A549 (cell line): ENCODE results near the gene NTRK2. TPM values are rescaled to one million over a fixed set of nuclear protein-coding genes. Genes with fewer than 3 reads are reported as not detected.

Source experiments
- ATAC-seq, 2 experiments: fragments of 200-7000 bp in 1 of 2; fragments of >200 bp in 1 of 2; cut with Nextera tagmentation in 1 of 2; cut with Tn5 transposase in 1 of 2; 3 replicates each; pipeline versions ENCODE4 v1.8.0 to v1.9.1; 2018 to 2020; ENCODE audit warnings: mild to moderate bottlenecking in 1 of 2, moderate library complexity in 1 of 2
- CTCF ChIA-PET: fragments of 300-600 bp; sonication (Branson Sonifier 250); formaldehyde crosslinking; extraction: SDS; loops from one replicate; lab custom pipeline; 2021; ENCODE audit warnings: antibody characterized with exemption, inconsistent platforms; lab: Yijun Ruan, JAX
- POLR2A ChIA-PET: fragments of 350-600 bp; formaldehyde crosslinking; extraction: SDS; loops from one replicate; lab custom pipeline; 2021; ENCODE audit warnings: antibody characterized with exemption, inconsistent platforms; lab: Yijun Ruan, JAX
- DNase-seq, 2 experiments: peaks; one replicate each; pipeline versions ENCODE4 v3.0.0 to v3.0.0-alpha.2; 2011 to 2016; ENCODE audit warnings: low read depth in 1 of 2, low spot score in 1 of 2
- FAIRE-seq: peaks from 2 replicates; lab custom pipeline; 2011; peaks lifted over from hg19 to GRCh38; lab: Jason Lieb, UNC
- H3K27ac ChIP-seq, 2 experiments: fragments of >200 bp; sonication (Bioruptor Twin); formaldehyde crosslinking; 3 replicates each; pipeline ENCODE4 v1.5.1; 2016 to 2017
- H3K4me1 ChIP-seq: fragments of >200 bp; sonication (Bioruptor Twin); formaldehyde crosslinking; 3 replicates; pipeline ENCODE4 v1.6.1; 2016
- H3K4me2 ChIP-seq: fragments of >200 bp; sonication (Bioruptor Twin); formaldehyde crosslinking; 3 replicates; pipeline ENCODE4 v1.6.1; 2016
- H3K4me3 ChIP-seq: fragments of >200 bp; sonication (Bioruptor Twin); formaldehyde crosslinking; 3 replicates; pipeline ENCODE4 v1.5.1; 2016
- H3K9me3 ChIP-seq: fragments of >200 bp; sonication (Bioruptor Twin); formaldehyde crosslinking; 3 replicates; pipeline ENCODE4 v1.6.1; 2016
- ATOH8 ChIP-seq: fragments of 250-450 bp; sonication (Bioruptor Pico); IDR thresholded peaks from 2 replicates; pipeline ENCODE4 v1.5.0; 2020; ENCODE audit warnings: low read depth, mild to moderate bottlenecking, moderate library complexity
- CEBPB ChIP-seq, 2 experiments: fragments of >200 bp in 1 of 2; sonication (Bioruptor Twin) in 1 of 2; formaldehyde crosslinking in 1 of 2; IDR thresholded peaks; 2 replicates each; pipeline ENCODE4 v1.6.1; 2012 to 2016
- CTCF ChIP-seq: fragments of >200 bp; sonication (Bioruptor Twin); formaldehyde crosslinking; IDR thresholded peaks from 3 replicates; pipeline ENCODE4 v1.5.1; 2016
- EHMT2 ChIP-seq: fragments of 200-600 bp; sonication (generic); IDR thresholded peaks from 2 replicates; pipeline ENCODE4 v1.6.1; 2016; ENCODE audit warnings: antibody characterized with exemption, low read depth, mild to moderate bottlenecking, moderate library complexity
- EP300 ChIP-seq, 2 experiments: fragments of >200 bp; sonication (Bioruptor Twin); formaldehyde crosslinking; IDR thresholded peaks; 2 replicates in 1 of 2; 3 replicates in 1 of 2; pipeline ENCODE4 v1.6.1; 2016 to 2017
- FOSB ChIP-seq: fragments of 250-450 bp; sonication (Bioruptor Pico); IDR thresholded peaks from 2 replicates; pipeline ENCODE4 v1.5.0; 2020; ENCODE audit warnings: mild to moderate bottlenecking, moderate library complexity
- FOSL2 ChIP-seq, 2 experiments: fragments of 450-650 bp in 1 of 2; fragments of >200 bp in 1 of 2; sonication (Bioruptor Twin) in 1 of 2; formaldehyde crosslinking; IDR thresholded peaks; 2 replicates each; pipeline versions ENCODE4 v1.5.0 to v1.6.1; 2016 to 2020; ENCODE audit warnings: mild to moderate bottlenecking in 1 of 2, moderate library complexity in 1 of 2
- FOXS1 ChIP-seq: fragments of 250-450 bp; sonication (Bioruptor Pico); IDR thresholded peaks from 2 replicates; pipeline ENCODE4 v1.5.0; 2020; ENCODE audit warnings: mild to moderate bottlenecking, moderate library complexity
- HEYL ChIP-seq: fragments of 250-450 bp; sonication (Bioruptor Pico); IDR thresholded peaks from 2 replicates; pipeline ENCODE4 v1.8.0; 2021; ENCODE audit warnings: mild to moderate bottlenecking, moderate library complexity
- HOXA7 ChIP-seq: fragments of 250-450 bp; sonication (Bioruptor Pico); IDR thresholded peaks from 2 replicates; pipeline ENCODE4 v1.5.0; 2020; ENCODE audit warnings: mild to moderate bottlenecking, moderate library complexity
- HOXB13 ChIP-seq: fragments of 250-450 bp; sonication (Bioruptor Pico); IDR thresholded peaks from 2 replicates; pipeline ENCODE4 v1.5.0; 2020; ENCODE audit warnings: low read depth, mild to moderate bottlenecking, moderate library complexity
- JUN ChIP-seq, 2 experiments: fragments of >200 bp; sonication (Bioruptor Twin); formaldehyde crosslinking; IDR thresholded peaks; 2 replicates in 1 of 2; 3 replicates in 1 of 2; pipeline ENCODE4 v1.6.1; 2016 to 2017
- JUNB ChIP-seq: fragments of >200 bp; sonication (Bioruptor Twin); formaldehyde crosslinking; IDR thresholded peaks from 2 replicates; pipeline ENCODE4 v1.6.1; 2016
- MAFK ChIP-seq: fragments of 450-650 bp; IDR thresholded peaks from 2 replicates; pipeline ENCODE4 v1.6.1; 2014; ENCODE audit not compliant: partially characterized antibody
- MAX ChIP-seq: IDR thresholded peaks from 2 replicates; pipeline ENCODE4 v1.6.1; 2012
- NFE2L2 ChIP-seq: fragments of 150-350 bp; conservative IDR thresholded peaks from 2 replicates; pipeline ENCODE4 v1.6.1; 2014; ENCODE audit warnings: low read length
- TP53 ChIP-seq: fragments of 250-450 bp; sonication (Bioruptor Pico); IDR thresholded peaks from 2 replicates; pipeline ENCODE4 v1.5.0; 2021; ENCODE audit warnings: mild to moderate bottlenecking, moderate library complexity
- ZSCAN20 ChIP-seq: fragments of 250-450 bp; sonication (Bioruptor Pico); IDR thresholded peaks from 2 replicates; pipeline ENCODE4 v1.8.0; 2022; ENCODE audit warnings: mild to moderate bottlenecking, moderate library complexity
- WGBS: methylation state at CpG from one replicate; pipeline ENCODE4 v1.1.6; 2017; ENCODE audit errors: missing lambda C conversion rate; 5-methylcytosine and 5-hydroxymethylcytosine counted together
- polyA plus RNA-seq, 4 experiments: library from polyadenylated mRNA; depleted of rRNA in 3 of 4; stranded (reverse); fragments of >200 nt; fragmentation: RNase III in 1 of 4; extraction: RNeasy Plus Mini Kit Qiagen cat#74134 plus additional on column Dnase treatment in 1 of 4; gene quantifications; 2 replicates in 3 of 4; 3 replicates in 1 of 4; pipeline ENCODE4 v1.2.3, GENCODE V29; 2011 to 2017

Gene NTRK2
- polyA plus RNA-seq, 2 of the 4 experiments (the other 2 are of a cell fraction) = 0.03 TPM

- ChIA-PET POLR2A (interaction anchor here (1.1 to 1.4 kb wide), 2 partner anchors 10 to 118 kb away, joined by 3 to 4 read pairs; no protein-coding TSS in a partner anchor), CTCF (interaction anchor here (0.8 to 1.2 kb wide), 2 partner anchors 15 to 103 kb away, joined by 3 read pairs; no protein-coding TSS in a partner anchor)
- TF ChIP-seq CEBPB (IDR thresholded peaks at IDR 0.05) = peak; percentile 26 to 46; a peak in 1 of 4 replicates
- peak; percentile 60 for TF ChIP-seq MAFK
- TF ChIP-seq JUNB = peak; percentile 29; the same call in 1 of the 2 replicates
- no peak for TF ChIP-seq ZSCAN20 (CRISPR knock-in tag)
- peak in 1 of 2 experiments; percentile 60; a peak in 1 of 5 replicates for TF ChIP-seq JUN (IDR thresholded peaks at IDR 0.05)
- TF ChIP-seq EHMT2 = no peak
- TF ChIP-seq NFE2L2 = peak; percentile 73
- TF ChIP-seq ATOH8 (CRISPR knock-in tag) = no peak
- TF ChIP-seq HOXB13 (CRISPR knock-in tag) = no peak
- TF ChIP-seq FOSL2 (IDR thresholded peaks at IDR 0.05) = peak; percentile 44; the same call in 1 of the 2 replicates
- peak; percentile 93 for TF ChIP-seq FOSL2 (CRISPR knock-in tag; IDR thresholded peaks at IDR 0.05)
- peak; percentile 100 for TF ChIP-seq TP53 (CRISPR knock-in tag)
- peak; percentile 30; the same call in 1 of the 2 replicates for TF ChIP-seq MAX
- 0 out of 5 replicates have a peak, but pooled peaks of 1 of the 2 experiments have one; percentile 26 for TF ChIP-seq EP300 (IDR thresholded peaks at IDR 0.05)
- peak; percentile 98 to 99 for ATAC-seq
- WGBS = 11% methylated on average over 10 of the region's 10 CpGs
- peak overlapping the region; percentile 53 for H3K4me2 ChIP-seq
- H3K27ac ChIP-seq = peak overlapping the region; percentile 76 to 91
- peaks cover 11% of the 10 kb centered on the region; the same call in 2 of the 3 replicates for H3K9me3 ChIP-seq
- H3K4me1 ChIP-seq = peaks cover 21% of the 10 kb centered on the region
- peak; percentile 94 for FAIRE-seq
- peak; percentile 49 to 94 for DNase-seq
- no peak overlapping the region for H3K4me3 ChIP-seq
These were observed 182.5 kb downstream of the NTRK2 start for GRCh38 chr9:84851935-84852585.

- peak overlapping the region; percentile 53; the same call in 2 of the 3 replicates for H3K4me2 ChIP-seq
- no peak overlapping the region for H3K4me3 ChIP-seq
- H3K4me1 ChIP-seq = peaks cover 21% of the 10 kb centered on the region
- WGBS = 87% methylated on average over 1 of the region's 1 CpG
- peak overlapping the region; percentile 76 to 91 for H3K27ac ChIP-seq
- ChIA-PET CTCF (interaction anchor here (0.6 to 1.2 kb wide), 2 partner anchors 14 to 96 kb away, joined by 3 read pairs; no protein-coding TSS in a partner anchor), POLR2A (interaction anchor here (1.1 to 1.4 kb wide), 2 partner anchors 9 to 117 kb away, joined by 3 to 4 read pairs; no protein-coding TSS in a partner anchor)
- ATAC-seq = no peak
- TF ChIP-seq HEYL (CRISPR knock-in tag) (no peak), FOXS1 (CRISPR knock-in tag) (no peak), HOXA7 (no peak), CTCF (no peak), ZSCAN20 (CRISPR knock-in tag) (0 out of 2 replicates have a peak, but pooled peaks have one; percentile 15), FOSB (CRISPR knock-in tag) (no peak)
- FAIRE-seq = no peak
- peaks cover 11% of the 10 kb centered on the region; the same call in 2 of the 3 replicates for H3K9me3 ChIP-seq
- no peak for DNase-seq
These were observed 183.2 kb downstream of the NTRK2 start for GRCh38 chr9:84852617-84853301.
